Measurements from ENCODE around the gene EIF3CL.
"Not testable (repeated sequence)": the region's sequence is repeated elsewhere in the genome, so short reads cannot be mapped to it uniquely, and the experiment has no call there.

The EIF3CL gene

GRCh38 chr16:28338230-28338629, 65.4 kb downstream of the EIF3CL start:
- DNase-seq: not testable (repeated sequence)

GRCh38 chr16:28336940-28337710, 66.5 kb downstream of the EIF3CL start:
- not testable (repeated sequence) for DNase-seq

- DNase-seq: not testable (repeated sequence)
These were observed 68.0 kb downstream of the EIF3CL start for GRCh38 chr16:28335678-28336077.

GRCh38 chr16:28332632-28333031, 71.0 kb downstream of the EIF3CL start:
- DNase-seq: not testable (repeated sequence)

GRCh38 chr16:28330981-28331380, 72.7 kb downstream of the EIF3CL start:
- DNase-seq: not testable (repeated sequence)

- DNase-seq: not testable (repeated sequence)
These were observed 73.4 kb downstream of the EIF3CL start for GRCh38 chr16:28330232-28330631.

Data from NCI-H526 treated with DMSO at 0.1 percent for 48 hours (cell line).